Ascending aorta (tissue), 2 donors: Measurements from ENCODE around the gene TRIO. TPM values are rescaled to one million over a fixed set of nuclear protein-coding genes. Genes with fewer than 3 reads are reported as not detected.

Experiments used
- DNase-seq, 2 donors: peaks; one replicate each; pipeline ENCODE4 v3.0.0-alpha.2; 2019; ENCODE audit warnings: low spot score in 2 of 2
- H3K27ac ChIP-seq, 2 donors: fragments of 200-600 bp; sonication (generic); one replicate each; pipeline ENCODE4 v1.5.1; 2016 to 2017; ENCODE audit warnings: mild to moderate bottlenecking in 1 of 2
- H3K27me3 ChIP-seq: fragments of 200-600 bp; sonication (generic); one replicate; pipeline ENCODE4 v1.5.1; 2017
- H3K36me3 ChIP-seq, 2 donors: fragments of 200-600 bp; sonication (generic); one replicate each; pipeline ENCODE4 v1.5.1; 2016
- H3K4me1 ChIP-seq, 2 donors: fragments of 200-600 bp; sonication (generic); one replicate each; pipeline ENCODE4 v1.5.1; 2016 to 2017; ENCODE audit warnings: mild to moderate bottlenecking in 1 of 2
- H3K4me3 ChIP-seq, 2 donors: fragments of 200-600 bp; sonication (generic); one replicate each; pipeline ENCODE4 v1.5.1; 2016 to 2017; ENCODE audit warnings: mild to moderate bottlenecking in 1 of 2
- H3K9me3 ChIP-seq, 2 donors: fragments of 200-600 bp; sonication (generic); one replicate each; pipeline ENCODE4 v1.5.1; 2016
- intact Hi-C: fragments of 100-400 bp; cut with DNase I; formaldehyde crosslinking; loops from one replicate; pipeline ENCODE4 v1.15.1; 2023
- total RNA-seq: library from RNA; depleted of rRNA; stranded (reverse); fragments of >200 nt; gene quantifications from one replicate; pipeline ENCODE4 v1.1.0, GENCODE V29; 2016
- TF ChIP-seq, protein P1 (sequence below), 3 experiments: fragments of 200-600 bp in 2 of 3; fragments of 450-650 bp in 1 of 3; sonication (generic) in 2 of 3; IDR thresholded peaks; one replicate each; pipeline ENCODE4 v1.5.1; 2016 to 2019; ENCODE audit warnings: antibody characterized with exemption in 3 of 3, mild to moderate bottlenecking in 1 of 3, moderate library complexity in 1 of 3

Gene TRIO
- total RNA-seq, 1 donor from 2014 or later = 262 TPM

GRCh38 chr5:14486996-14487896 lies 344.1 kb downstream of the TRIO start:
- Histone ChIP-seq H3K36me3 (peaks cover 84 to 91% of the 10 kb centered on the region in 2 donors), H3K27me3 (no peaks in the 10 kb centered on the region), H3K4me1 (no peaks in the 10 kb centered on the region), H3K4me3 (no peak overlapping the region), H3K9me3 (no peaks in the 10 kb centered on the region), H3K27ac (no peak overlapping the region)
- no peak for DNase-seq
- intact Hi-C loops = no loop called here
- TF ChIP-seq, protein P1, sequence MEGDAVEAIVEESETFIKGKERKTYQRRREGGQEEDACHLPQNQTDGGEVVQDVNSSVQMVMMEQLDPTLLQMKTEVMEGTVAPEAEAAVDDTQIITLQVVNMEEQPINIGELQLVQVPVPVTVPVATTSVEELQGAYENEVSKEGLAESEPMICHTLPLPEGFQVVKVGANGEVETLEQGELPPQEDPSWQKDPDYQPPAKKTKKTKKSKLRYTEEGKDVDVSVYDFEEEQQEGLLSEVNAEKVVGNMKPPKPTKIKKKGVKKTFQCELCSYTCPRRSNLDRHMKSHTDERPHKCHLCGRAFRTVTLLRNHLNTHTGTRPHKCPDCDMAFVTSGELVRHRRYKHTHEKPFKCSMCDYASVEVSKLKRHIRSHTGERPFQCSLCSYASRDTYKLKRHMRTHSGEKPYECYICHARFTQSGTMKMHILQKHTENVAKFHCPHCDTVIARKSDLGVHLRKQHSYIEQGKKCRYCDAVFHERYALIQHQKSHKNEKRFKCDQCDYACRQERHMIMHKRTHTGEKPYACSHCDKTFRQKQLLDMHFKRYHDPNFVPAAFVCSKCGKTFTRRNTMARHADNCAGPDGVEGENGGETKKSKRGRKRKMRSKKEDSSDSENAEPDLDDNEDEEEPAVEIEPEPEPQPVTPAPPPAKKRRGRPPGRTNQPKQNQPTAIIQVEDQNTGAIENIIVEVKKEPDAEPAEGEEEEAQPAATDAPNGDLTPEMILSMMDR (IDR thresholded peaks at IDR 0.05) = no peak

GRCh38 chr5:14487897-14488570 lies 344.9 kb downstream of the TRIO start:
- Histone ChIP-seq H3K4me1 (no peaks in the 10 kb centered on the region), H3K27me3 (no peaks in the 10 kb centered on the region), H3K27ac (no peak overlapping the region), H3K36me3 (peaks cover 84 to 91% of the 10 kb centered on the region in 2 donors), H3K4me3 (no peak overlapping the region), H3K9me3 (no peaks in the 10 kb centered on the region)
- TF ChIP-seq, protein P1 (IDR thresholded peaks at IDR 0.05) = no peak
- intact Hi-C loops = no loop called here
- DNase-seq = no peak

DNA sequence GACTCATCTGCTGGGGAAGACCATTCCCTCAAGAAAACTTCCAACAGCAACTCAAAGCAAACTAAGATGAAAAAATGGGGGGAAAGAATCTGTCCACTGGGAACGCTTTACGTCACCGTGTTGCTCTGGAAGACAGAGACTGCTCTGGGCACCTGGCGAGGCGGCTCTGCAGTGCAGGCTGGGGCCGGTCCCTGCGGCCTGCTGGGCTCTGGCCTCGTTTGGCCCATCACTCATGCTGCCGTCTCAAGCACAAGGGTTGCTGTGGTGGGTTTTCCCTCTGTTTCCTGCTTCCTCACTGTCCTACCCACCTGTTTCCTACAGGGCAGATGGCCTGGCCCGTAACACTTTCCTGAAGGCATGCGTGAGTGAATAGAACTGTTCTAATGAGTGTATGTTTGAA lies 345.6 kb downstream of the TRIO start:
- Histone ChIP-seq H3K9me3 (no peaks in the 10 kb centered on the region), H3K27me3 (no peaks in the 10 kb centered on the region), H3K4me1 (no peaks in the 10 kb centered on the region), H3K4me3 (no peak overlapping the region), H3K36me3 (peaks cover 82 to 90% of the 10 kb centered on the region in 2 donors), H3K27ac (no peak overlapping the region)
- no peak for DNase-seq
- TF ChIP-seq, protein P1 (IDR thresholded peaks at IDR 0.05) = no peak
- intact Hi-C loops = no loop called here

- Histone ChIP-seq H3K4me3 (no peak overlapping the region), H3K4me1 (no peaks in the 10 kb centered on the region), H3K27ac (no peak overlapping the region), H3K9me3 (no peaks in the 10 kb centered on the region), H3K27me3 (no peaks in the 10 kb centered on the region), H3K36me3 (peaks cover 76 to 92% of the 10 kb centered on the region in 2 donors)
- TF ChIP-seq, protein P1 (IDR thresholded peaks at IDR 0.05) = no peak
- intact Hi-C loops = no loop called here
- DNase-seq = no peak
Measured at GRCh38 chr5:14489643-14490042, 346.5 kb downstream of the TRIO start.

DNA sequence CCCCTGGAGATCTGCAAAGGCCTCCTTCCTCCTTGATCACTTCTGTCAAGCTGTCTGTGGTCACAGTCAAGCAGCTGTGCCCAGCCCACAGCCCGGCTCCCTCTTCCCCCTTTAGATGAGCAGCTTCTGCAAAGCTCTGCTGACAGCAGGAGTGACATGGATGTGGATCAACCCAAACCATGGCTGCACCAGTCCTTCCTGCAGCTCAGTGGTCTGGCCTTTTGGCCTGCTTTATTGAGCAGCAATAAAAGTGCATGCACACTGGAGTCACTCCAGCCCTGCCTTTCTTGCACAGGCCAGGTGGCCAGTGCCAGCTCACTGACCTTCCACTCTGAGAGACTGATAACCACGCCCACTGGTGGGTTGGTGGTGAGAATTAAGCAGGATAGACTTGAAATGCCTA lies 347.2 kb downstream of the TRIO start:
- DNase-seq = no peak
- no peaks in the 10 kb centered on the region for H3K4me1 ChIP-seq
- H3K36me3 ChIP-seq = peaks cover 72 to 91% of the 10 kb centered on the region in 2 donors
- H3K9me3 ChIP-seq = no peaks in the 10 kb centered on the region
- TF ChIP-seq, protein P1 (IDR thresholded peaks at IDR 0.05) = no peak
- no peak overlapping the region for H3K27ac ChIP-seq
- intact Hi-C loops = no loop called here
- H3K4me3 ChIP-seq = no peak overlapping the region
- H3K27me3 ChIP-seq = no peaks in the 10 kb centered on the region
